Brain microvascular endothelial cell (primary cell): ENCODE measurements around the gene TSPAN15.

Experiments
- DNase-seq: peaks from one replicate; pipeline ENCODE4 v3.0.0-alpha.2; 2020
- H3K27ac ChIP-seq: fragments of 250-450 bp; sonication (Bioruptor Pico); 2 replicates; pipeline ENCODE4 v1.5.1; 2020; ENCODE audit warnings: mild to moderate bottlenecking, moderate library complexity
- H3K27me3 ChIP-seq: fragments of 250-450 bp; sonication (Bioruptor Pico); replicated peaks from 2 replicates; pipeline ENCODE4 v1.5.1; 2020; ENCODE audit warnings: mild to moderate bottlenecking
- H3K36me3 ChIP-seq: fragments of 250-450 bp; sonication (Bioruptor Pico); replicated peaks from 2 replicates; pipeline ENCODE4 v1.5.1; 2020; ENCODE audit warnings: mild to moderate bottlenecking
- H3K4me3 ChIP-seq: 2 replicates; pipeline ENCODE4 v1.5.1; 2011; ENCODE audit warnings: low read depth, mild to moderate bottlenecking, control low read depth, low read length, moderate library complexity
- CTCF ChIP-seq: IDR thresholded peaks from 2 replicates; pipeline ENCODE4 v1.5.1; 2011; ENCODE audit warnings: low read depth, mild to moderate bottlenecking, moderate library complexity, low read length, control low read depth, inconsistent platforms; ENCODE audit errors: missing control alignments
- in situ Hi-C: cut with HindIII; loops from 2 replicates; pipeline ENCODE4 v1.10.0; 2017; ENCODE audit warnings: low sequenced_read_pairs, low pct_ligation_motif_present

TSPAN15 gene

GRCh38 chr10:69475433-69475830, 24.2 kb downstream of the TSPAN15 start:
- TF ChIP-seq CTCF = no peak
- Histone ChIP-seq H3K4me3 (no peak overlapping the region), H3K27me3 (no peaks in the 10 kb centered on the region), H3K27ac (no peak overlapping the region), H3K36me3 (no peaks in the 10 kb centered on the region)
- no peak for DNase-seq
- in situ Hi-C loops = no loop called here

- no peak overlapping the region for H3K27ac ChIP-seq
- no peak overlapping the region for H3K4me3 ChIP-seq
- H3K36me3 ChIP-seq = no peaks in the 10 kb centered on the region
- H3K27me3 ChIP-seq = no peaks in the 10 kb centered on the region
- no peak for DNase-seq
- in situ Hi-C loops = no loop called here
- TF ChIP-seq CTCF = no peak
Measured at GRCh38 chr10:69477968-69478597, 26.8 kb downstream of the TSPAN15 start.

GRCh38 chr10:69479240-69480067, 28.2 kb downstream of the TSPAN15 start:
- Histone ChIP-seq H3K4me3 (no peak overlapping the region), H3K27me3 (no peaks in the 10 kb centered on the region), H3K27ac (no peak overlapping the region), H3K36me3 (no peaks in the 10 kb centered on the region)
- DNase-seq = no peak
- no peak for TF ChIP-seq CTCF
- in situ Hi-C loops = no loop called here

- no peaks in the 10 kb centered on the region for H3K27me3 ChIP-seq
- no peak overlapping the region for H3K27ac ChIP-seq
- DNase-seq = no peak
- no peak overlapping the region for H3K4me3 ChIP-seq
- TF ChIP-seq CTCF = no peak
- in situ Hi-C loops = no loop called here
- no peaks in the 10 kb centered on the region for H3K36me3 ChIP-seq
Measured at GRCh38 chr10:69480068-69480412, 28.8 kb downstream of the TSPAN15 start.

- H3K27me3 ChIP-seq = no peaks in the 10 kb centered on the region
- in situ Hi-C loops = no loop called here
- TF ChIP-seq CTCF = no peak
- H3K36me3 ChIP-seq = no peaks in the 10 kb centered on the region
- H3K27ac ChIP-seq = no peak overlapping the region
- no peak overlapping the region for H3K4me3 ChIP-seq
- no peak for DNase-seq
Measured at GRCh38 chr10:69481305-69481704, 30.0 kb downstream of the TSPAN15 start.
